ENCODE measurements around the gene IQCK.

IQCK gene, protein sequence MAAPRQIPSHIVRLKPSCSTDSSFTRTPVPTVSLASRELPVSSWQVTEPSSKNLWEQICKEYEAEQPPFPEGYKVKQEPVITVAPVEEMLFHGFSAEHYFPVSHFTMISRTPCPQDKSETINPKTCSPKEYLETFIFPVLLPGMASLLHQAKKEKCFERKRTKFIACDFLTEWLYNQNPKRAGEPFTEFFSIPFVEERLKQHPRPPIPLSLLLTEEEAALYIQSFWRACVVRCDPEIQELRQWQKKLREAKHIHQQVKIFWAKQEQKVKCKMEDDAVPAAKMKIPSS

DNA sequence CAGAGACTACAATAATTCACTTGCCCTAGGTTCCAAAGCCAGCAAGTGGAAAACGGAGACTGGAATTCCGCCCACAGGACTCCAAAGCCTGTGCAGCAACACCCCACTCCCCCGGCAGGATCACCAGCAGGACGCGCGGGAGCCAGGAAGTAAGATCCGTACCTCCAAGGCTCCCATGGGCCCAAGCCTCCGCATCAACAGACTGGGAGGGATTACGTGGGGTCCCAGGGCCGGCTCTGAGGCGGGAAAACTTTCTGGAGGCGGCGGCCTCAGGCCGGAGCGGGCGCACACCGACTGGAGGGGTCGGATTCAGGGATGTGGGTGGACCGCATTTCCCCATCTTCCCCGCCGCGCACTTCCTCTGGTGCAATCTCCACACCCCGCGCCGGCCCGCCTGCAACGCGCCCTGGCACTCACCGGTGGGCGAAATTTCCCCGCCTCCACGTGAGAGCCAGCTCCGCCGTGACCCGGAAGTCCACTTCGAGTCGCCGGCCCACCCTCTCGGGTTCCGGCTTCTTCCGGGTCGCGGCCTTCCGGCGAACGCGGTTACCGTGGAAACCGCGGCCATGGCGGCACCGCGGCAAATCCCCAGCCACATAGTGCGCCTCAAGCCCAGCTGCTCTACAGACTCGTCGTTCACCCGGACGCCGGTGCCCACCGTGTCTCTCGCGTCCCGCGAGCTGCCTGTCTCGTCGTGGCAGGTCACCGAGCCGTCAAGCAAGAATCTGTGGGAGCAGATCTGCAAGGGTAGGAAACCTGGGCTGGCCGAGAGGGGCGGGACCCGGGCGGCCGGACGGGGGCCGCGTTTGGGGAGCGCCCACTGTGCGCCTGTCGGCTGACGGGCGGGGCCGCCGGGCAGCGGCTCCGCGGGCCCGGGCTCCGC, at the start of gene IQCK, which contains the start of gene KNOP1:
Gene IQCK, plus strand, starts transcription at position 531 of the 883 bp plus-strand sequence. Its CDS starts 36 bp downstream, at position 567.
Gene KNOP1, minus strand, starts transcription at position 487 of the 883 bp plus-strand sequence. CDS start 3,192 bp downstream, outside the sequence.
- Histone ChIP-seq H3K27ac (ENCODE audit: low read depth, low read length) (peak within 1 kb of the TSS; percentile 45), H3F3A (ENCODE audit: control insufficient read depth, insufficient read depth) (no peaks in the 10 kb centered on the region), H3K9me2 (replicated peaks; ENCODE audit: control insufficient read depth, low read length) (no peaks in the 10 kb centered on the region), H3K27me3 (ENCODE audit: control insufficient read depth, low read length) (no peaks in the 10 kb centered on the region), H3K4me1 (ENCODE audit: control insufficient read depth, low read length) (peaks cover 22% of the 10 kb centered on the region), H3K4me3 (ENCODE audit: low read length) (peak within 1 kb of the TSS; percentile 98), H3K36me3 (ENCODE audit: control insufficient read depth, low read length) (peaks cover 36% of the 10 kb centered on the region), H3K9me3 (ENCODE audit: control insufficient read depth, insufficient read depth, low read length) (no peaks in the 10 kb centered on the region), H3K79me2 (ENCODE audit: control insufficient read depth, low read length) (peaks cover 54% of the 10 kb centered on the region), H3K4me2 (ENCODE audit: low read length) (peak within 1 kb of the TSS; percentile 73), H4K20me1 (ENCODE audit: control insufficient read depth, insufficient read depth, low read depth, low read length) (peaks cover 5% of the 10 kb centered on the region; the same call in 1 of the 2 replicates)
- TF ChIP-seq, protein P1, sequence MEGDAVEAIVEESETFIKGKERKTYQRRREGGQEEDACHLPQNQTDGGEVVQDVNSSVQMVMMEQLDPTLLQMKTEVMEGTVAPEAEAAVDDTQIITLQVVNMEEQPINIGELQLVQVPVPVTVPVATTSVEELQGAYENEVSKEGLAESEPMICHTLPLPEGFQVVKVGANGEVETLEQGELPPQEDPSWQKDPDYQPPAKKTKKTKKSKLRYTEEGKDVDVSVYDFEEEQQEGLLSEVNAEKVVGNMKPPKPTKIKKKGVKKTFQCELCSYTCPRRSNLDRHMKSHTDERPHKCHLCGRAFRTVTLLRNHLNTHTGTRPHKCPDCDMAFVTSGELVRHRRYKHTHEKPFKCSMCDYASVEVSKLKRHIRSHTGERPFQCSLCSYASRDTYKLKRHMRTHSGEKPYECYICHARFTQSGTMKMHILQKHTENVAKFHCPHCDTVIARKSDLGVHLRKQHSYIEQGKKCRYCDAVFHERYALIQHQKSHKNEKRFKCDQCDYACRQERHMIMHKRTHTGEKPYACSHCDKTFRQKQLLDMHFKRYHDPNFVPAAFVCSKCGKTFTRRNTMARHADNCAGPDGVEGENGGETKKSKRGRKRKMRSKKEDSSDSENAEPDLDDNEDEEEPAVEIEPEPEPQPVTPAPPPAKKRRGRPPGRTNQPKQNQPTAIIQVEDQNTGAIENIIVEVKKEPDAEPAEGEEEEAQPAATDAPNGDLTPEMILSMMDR (IDR thresholded peaks at IDR 0.05; ENCODE audit: low read depth, low read length, poor library complexity, severe bottlenecking): no peak
- no peak for TF ChIP-seq EZH2phosphoT487 (IDR thresholded peaks at IDR 0.05; ENCODE audit: borderline replicate concordance, low read length)

DNA sequence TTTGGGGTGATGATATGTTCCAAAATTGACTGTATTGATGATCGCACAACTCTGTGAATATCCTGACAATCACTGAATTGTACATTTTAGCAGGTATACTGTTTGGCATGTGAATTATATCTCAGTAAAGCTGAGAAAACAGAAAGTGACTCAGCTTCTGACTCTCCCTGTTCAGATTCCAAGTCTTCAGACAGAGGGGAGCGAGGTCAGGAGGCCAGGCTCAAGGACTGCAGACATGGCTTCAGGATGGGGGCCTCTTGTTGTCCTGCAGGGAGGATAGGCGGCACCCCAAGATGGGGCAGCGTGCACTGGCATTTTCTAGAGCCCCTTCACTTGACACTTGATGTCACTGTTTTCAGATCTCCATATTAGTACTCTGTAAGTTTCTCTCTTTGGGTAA, 45.7 kb upstream of the IQCK start:
- H3K27me3 ChIP-seq (ENCODE audit: control insufficient read depth, low read length): no peaks in the 10 kb centered on the region
- H3K4me2 ChIP-seq (ENCODE audit: low read length): no peak overlapping the region
- H3K36me3 ChIP-seq (ENCODE audit: control insufficient read depth, low read length): no peaks in the 10 kb centered on the region
- no peaks in the 10 kb centered on the region for H3K9me3 ChIP-seq (ENCODE audit: control insufficient read depth, insufficient read depth, low read length)
- H3K9me2 ChIP-seq (replicated peaks; ENCODE audit: control insufficient read depth, low read length): no peaks in the 10 kb centered on the region
- H3F3A ChIP-seq (ENCODE audit: control insufficient read depth, insufficient read depth): no peaks in the 10 kb centered on the region
- no peaks in the 10 kb centered on the region for H3K79me2 ChIP-seq (ENCODE audit: control insufficient read depth, low read length)
- no peak overlapping the region for H3K27ac ChIP-seq (ENCODE audit: low read depth, low read length)
- H3K4me1 ChIP-seq (ENCODE audit: control insufficient read depth, low read length): no peaks in the 10 kb centered on the region
- no peak overlapping the region for H3K4me3 ChIP-seq (ENCODE audit: low read length)
- no peaks in the 10 kb centered on the region for H4K20me1 ChIP-seq (ENCODE audit: control insufficient read depth, insufficient read depth, low read depth, low read length)
- no peak for TF ChIP-seq EZH2phosphoT487 (IDR thresholded peaks at IDR 0.05; ENCODE audit: borderline replicate concordance, low read length)
- TF ChIP-seq, protein P1 (IDR thresholded peaks at IDR 0.05; ENCODE audit: low read depth, low read length, poor library complexity, severe bottlenecking): no peak

DNA sequence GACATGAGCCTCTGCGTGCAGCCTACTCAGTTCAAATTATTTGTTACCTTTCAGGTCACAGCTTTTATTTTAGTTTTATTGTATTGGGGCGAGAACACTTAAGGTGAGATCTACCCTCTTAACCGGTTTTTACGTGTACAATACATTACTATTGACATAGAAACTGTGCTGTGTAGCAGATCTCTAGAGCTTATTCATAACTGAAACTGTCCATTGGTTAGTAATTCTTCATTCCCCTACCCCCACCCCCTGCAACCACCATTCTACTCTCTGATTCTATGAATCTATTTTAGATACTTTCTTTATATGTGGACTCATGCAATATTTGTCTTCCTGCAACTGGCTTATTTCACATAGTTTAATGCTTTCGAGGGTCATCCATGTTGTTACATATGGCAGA, 43.6 kb upstream of the IQCK start:
- H3K4me2 ChIP-seq (ENCODE audit: low read length): no peak overlapping the region
- H3K9me2 ChIP-seq (replicated peaks; ENCODE audit: control insufficient read depth, low read length): no peaks in the 10 kb centered on the region
- H3K36me3 ChIP-seq (ENCODE audit: control insufficient read depth, low read length): no peaks in the 10 kb centered on the region
- H3K4me1 ChIP-seq (ENCODE audit: control insufficient read depth, low read length): no peaks in the 10 kb centered on the region
- TF ChIP-seq, protein P1 (IDR thresholded peaks at IDR 0.05; ENCODE audit: low read depth, low read length, poor library complexity, severe bottlenecking): no peak
- no peak for TF ChIP-seq EZH2phosphoT487 (IDR thresholded peaks at IDR 0.05; ENCODE audit: borderline replicate concordance, low read length)
- H4K20me1 ChIP-seq (ENCODE audit: control insufficient read depth, insufficient read depth, low read depth, low read length): no peaks in the 10 kb centered on the region
- no peak overlapping the region for H3K27ac ChIP-seq (ENCODE audit: low read depth, low read length)
- no peaks in the 10 kb centered on the region for H3K27me3 ChIP-seq (ENCODE audit: control insufficient read depth, low read length)
- no peaks in the 10 kb centered on the region for H3K9me3 ChIP-seq (ENCODE audit: control insufficient read depth, insufficient read depth, low read length)
- H3F3A ChIP-seq (ENCODE audit: control insufficient read depth, insufficient read depth): no peaks in the 10 kb centered on the region
- no peaks in the 10 kb centered on the region for H3K79me2 ChIP-seq (ENCODE audit: control insufficient read depth, low read length)
- no peak overlapping the region for H3K4me3 ChIP-seq (ENCODE audit: low read length)

Measured in DOHH2 (cell line).